H9 (cell line): ENCODE results near the gene CCDC9B. TPM values are rescaled to one million over a fixed set of nuclear protein-coding genes. Genes with fewer than 3 reads are reported as not detected.

Source experiments
- DNase-seq: peaks from one replicate; pipeline ENCODE4 v3.0.0-alpha.2; 2017
- H2AFZ ChIP-seq: one replicate; pipeline ENCODE4 v1.6.1; 2013; ENCODE audit warnings: mild to moderate bottlenecking, low read length, control low read depth, moderate library complexity
- H2AK5ac ChIP-seq: 2 replicates; pipeline ENCODE4 v1.6.1; 2013; ENCODE audit warnings: low read length, control low read depth, mixed read lengths; ENCODE audit not compliant: insufficient read length
- H2BK120ac ChIP-seq: one replicate; pipeline ENCODE4 v1.6.1; 2013; ENCODE audit warnings: low read depth, mild to moderate bottlenecking, low read length, control low read depth, inconsistent platforms; ENCODE audit not compliant: poor library complexity, severe bottlenecking
- H2BK12ac ChIP-seq: 2 replicates; pipeline ENCODE4 v1.6.1; 2013; ENCODE audit warnings: low read length, control low read depth, mixed read lengths, low read depth; ENCODE audit not compliant: insufficient read length
- H2BK15ac ChIP-seq: 2 replicates; pipeline ENCODE4 v1.6.1; 2013; ENCODE audit warnings: low read depth, low read length, control low read depth
- H2BK20ac ChIP-seq: one replicate; pipeline ENCODE4 v1.6.1; 2013; ENCODE audit warnings: low read depth, mild to moderate bottlenecking, low read length, control low read depth, inconsistent platforms; ENCODE audit not compliant: poor library complexity, severe bottlenecking
- H2BK5ac ChIP-seq: 2 replicates; pipeline ENCODE4 v1.6.1; 2013; ENCODE audit warnings: low read length, control low read depth, mixed read lengths; ENCODE audit not compliant: insufficient read length
- H3K14ac ChIP-seq: 2 replicates; pipeline ENCODE4 v1.6.1; 2013; ENCODE audit warnings: low read length, control low read depth; ENCODE audit not compliant: insufficient read depth
- H3K18ac ChIP-seq: 2 replicates; pipeline ENCODE4 v1.6.1; 2013; ENCODE audit warnings: low read depth, mild to moderate bottlenecking, mixed read lengths, low read length, control low read depth; ENCODE audit not compliant: insufficient read length
- H3K23ac ChIP-seq: 2 replicates; pipeline ENCODE4 v1.6.1; 2013; ENCODE audit warnings: low read length, control low read depth, mixed read lengths, low read depth; ENCODE audit not compliant: insufficient read length
- H3K23me2 ChIP-seq: 2 replicates; pipeline ENCODE4 v1.6.1; 2013; ENCODE audit warnings: low read depth, mild to moderate bottlenecking, mixed read lengths, low read length, control low read depth; ENCODE audit not compliant: insufficient read length, poor library complexity, severe bottlenecking
- H3K27ac ChIP-seq: 2 replicates; pipeline ENCODE4 v1.5.1; 2013; ENCODE audit warnings: low read length, control low read depth, mixed read lengths, low read depth; ENCODE audit not compliant: insufficient read length
- H3K27me3 ChIP-seq: 2 replicates; pipeline ENCODE4 v1.6.1; 2013; ENCODE audit warnings: low read length, control low read depth, inconsistent platforms; ENCODE audit not compliant: insufficient read depth
- H3K4ac ChIP-seq: 2 replicates; pipeline ENCODE4 v1.6.1; 2013; ENCODE audit warnings: low read depth, mild to moderate bottlenecking, control low read depth, inconsistent platforms, low read length, moderate library complexity
- H3K4me1 ChIP-seq: 2 replicates; pipeline ENCODE4 v1.6.1; 2013; ENCODE audit warnings: low read length, control low read depth, inconsistent platforms; ENCODE audit not compliant: insufficient read depth
- H3K4me2 ChIP-seq: 2 replicates; pipeline ENCODE4 v1.6.1; 2013; ENCODE audit warnings: low read length, control low read depth, mixed read lengths; ENCODE audit not compliant: insufficient read length, insufficient read depth
- H3K56ac ChIP-seq: 2 replicates; pipeline ENCODE4 v1.6.1; 2013; ENCODE audit warnings: low read depth, mild to moderate bottlenecking, mixed read lengths, low read length, control low read depth; ENCODE audit not compliant: insufficient read length
- H3K79me1 ChIP-seq: 2 replicates; pipeline ENCODE4 v1.6.1; 2013; ENCODE audit warnings: low read depth, mild to moderate bottlenecking, moderate library complexity, low read length, control low read depth, inconsistent platforms; ENCODE audit not compliant: insufficient read depth, poor library complexity, severe bottlenecking
- H3K79me2 ChIP-seq: 2 replicates; pipeline ENCODE4 v1.6.1; 2013; ENCODE audit warnings: low read length, control low read depth, inconsistent platforms; ENCODE audit not compliant: insufficient read depth
- H3K9ac ChIP-seq: 2 replicates; pipeline ENCODE4 v1.6.1; 2013; ENCODE audit warnings: low read length, control low read depth, mixed read lengths; ENCODE audit not compliant: insufficient read length; ENCODE audit errors: extremely low read depth
- H3K9me3 ChIP-seq: one replicate; pipeline ENCODE4 v1.6.1; 2013; ENCODE audit warnings: low read depth, low read length, inconsistent platforms; ENCODE audit not compliant: control insufficient read depth
- H3T11ph ChIP-seq: one replicate; pipeline ENCODE4 v1.6.1; 2013; ENCODE audit warnings: mild to moderate bottlenecking, low read length, control low read depth, inconsistent platforms
- H4K20me1 ChIP-seq: one replicate; pipeline ENCODE4 v1.6.1; 2013; ENCODE audit not compliant: control insufficient read depth, insufficient read length, insufficient read depth
- H4K5ac ChIP-seq: 2 replicates; pipeline ENCODE4 v1.6.1; 2013; ENCODE audit warnings: low read depth, mild to moderate bottlenecking, mixed read lengths, low read length, control low read depth; ENCODE audit not compliant: insufficient read length
- H4K8ac ChIP-seq: replicated peaks from 2 replicates; pipeline ENCODE4 v1.6.1; 2013; ENCODE audit warnings: low read length, control low read depth, mixed read lengths, low read depth; ENCODE audit not compliant: insufficient read length
- H4K91ac ChIP-seq: 2 replicates; pipeline ENCODE4 v1.6.1; 2013; ENCODE audit warnings: low read depth, mild to moderate bottlenecking, moderate library complexity, mixed read lengths, low read length, control low read depth; ENCODE audit not compliant: insufficient read length
- H3K27ac Mint-ChIP-seq, 3 experiments: 2 replicates in 2 of 3; 3 replicates in 1 of 3; pipeline ENCODE4 v1.8.0; 2020 to 2021; ENCODE audit warnings: mixed read lengths in 3 of 3, mild to moderate bottlenecking in 1 of 3, moderate library complexity in 1 of 3
- H3K27me3 Mint-ChIP-seq: 2 replicates; pipeline ENCODE4 v1.8.0; 2021; ENCODE audit warnings: low read depth, mild to moderate bottlenecking, moderate library complexity, mixed read lengths
- H3K36me3 Mint-ChIP-seq, 3 experiments: 2 replicates in 2 of 3; 3 replicates in 1 of 3; pipeline ENCODE4 v1.8.0; 2020 to 2021; ENCODE audit warnings: low read depth in 3 of 3, mixed read lengths in 3 of 3; ENCODE audit not compliant: insufficient read depth in 1 of 3
- H3K4me1 Mint-ChIP-seq, 2 experiments: 2 replicates each; pipeline ENCODE4 v1.8.0; 2020; ENCODE audit warnings: mixed read lengths in 2 of 2
- H3K4me3 Mint-ChIP-seq, 2 experiments: 2 replicates in 1 of 2; 3 replicates in 1 of 2; pipeline ENCODE4 v1.8.0; 2020 to 2021; ENCODE audit warnings: mild to moderate bottlenecking in 2 of 2, mixed read lengths in 2 of 2, moderate library complexity in 1 of 2
- H3K9me3 Mint-ChIP-seq, 2 experiments: 2 replicates in 1 of 2; 3 replicates in 1 of 2; pipeline ENCODE4 v1.8.0; 2020; ENCODE audit warnings: mild to moderate bottlenecking in 2 of 2, mixed read lengths in 2 of 2, moderate library complexity in 1 of 2
- WGBS: extraction: QIAGEN DNeasy Blood & Tissue Kit; methylation state at CpG from one replicate; pipeline ENCODE4 v1.1.7; 2013; ENCODE audit warnings: missing lambda C conversion rate, low lambda C conversion rate, mixed read lengths; ENCODE audit not compliant: insufficient read length; ENCODE audit errors: extremely low coverage; 5-methylcytosine and 5-hydroxymethylcytosine counted together
- total RNA-seq: library from RNA; stranded (reverse); gene quantifications from 2 replicates; pipeline ENCODE4 v1.2.1, GENCODE V29; 2021
- TF ChIP-seq, protein P1 (sequence below): fragments of 200-600 bp; sonication (generic); conservative IDR thresholded peaks from 3 replicates; pipeline ENCODE4 v1.8.0; 2021; ENCODE audit warnings: antibody characterized with exemption, mild to moderate bottlenecking

Gene CCDC9B
- total RNA-seq, 1 experiment from 2014 or later: 0.48 TPM

- no peak overlapping the region for H3K4ac ChIP-seq
- H3T11ph ChIP-seq: no peak overlapping the region
- TF ChIP-seq, protein P1, sequence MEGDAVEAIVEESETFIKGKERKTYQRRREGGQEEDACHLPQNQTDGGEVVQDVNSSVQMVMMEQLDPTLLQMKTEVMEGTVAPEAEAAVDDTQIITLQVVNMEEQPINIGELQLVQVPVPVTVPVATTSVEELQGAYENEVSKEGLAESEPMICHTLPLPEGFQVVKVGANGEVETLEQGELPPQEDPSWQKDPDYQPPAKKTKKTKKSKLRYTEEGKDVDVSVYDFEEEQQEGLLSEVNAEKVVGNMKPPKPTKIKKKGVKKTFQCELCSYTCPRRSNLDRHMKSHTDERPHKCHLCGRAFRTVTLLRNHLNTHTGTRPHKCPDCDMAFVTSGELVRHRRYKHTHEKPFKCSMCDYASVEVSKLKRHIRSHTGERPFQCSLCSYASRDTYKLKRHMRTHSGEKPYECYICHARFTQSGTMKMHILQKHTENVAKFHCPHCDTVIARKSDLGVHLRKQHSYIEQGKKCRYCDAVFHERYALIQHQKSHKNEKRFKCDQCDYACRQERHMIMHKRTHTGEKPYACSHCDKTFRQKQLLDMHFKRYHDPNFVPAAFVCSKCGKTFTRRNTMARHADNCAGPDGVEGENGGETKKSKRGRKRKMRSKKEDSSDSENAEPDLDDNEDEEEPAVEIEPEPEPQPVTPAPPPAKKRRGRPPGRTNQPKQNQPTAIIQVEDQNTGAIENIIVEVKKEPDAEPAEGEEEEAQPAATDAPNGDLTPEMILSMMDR: no peak
- H3K27me3 Mint-ChIP-seq: peaks cover 25% of the 10 kb centered on the region
- H2BK15ac ChIP-seq: no peak overlapping the region
- H3K27me3 ChIP-seq: no peaks in the 10 kb centered on the region
- H3K14ac ChIP-seq: no peak overlapping the region
- no peak overlapping the region for H3K9ac ChIP-seq
- no peak overlapping the region for H4K8ac ChIP-seq
- H3K36me3 Mint-ChIP-seq: no peaks in the 10 kb centered on the region; a peak in 1 of 7 replicates
- no peak overlapping the region; a peak in 1 of 7 replicates for H3K27ac Mint-ChIP-seq
- no peaks in the 10 kb centered on the region for H3K23me2 ChIP-seq
- H2BK120ac ChIP-seq: no peak overlapping the region
- no peak overlapping the region for H4K5ac ChIP-seq
- H3K4me3 Mint-ChIP-seq: no peak overlapping the region
- no peak overlapping the region for H3K23ac ChIP-seq
- H3K56ac ChIP-seq: no peak overlapping the region
- no peak overlapping the region for H2BK20ac ChIP-seq
- no peaks in the 10 kb centered on the region for H3K79me1 ChIP-seq
- H2AFZ ChIP-seq: no peak overlapping the region
- H3K18ac ChIP-seq: no peak overlapping the region
- no peak overlapping the region for H2BK12ac ChIP-seq
- DNase-seq: no peak
- no peaks in the 10 kb centered on the region for H4K20me1 ChIP-seq
- H2AK5ac ChIP-seq: no peak overlapping the region
- no CpG with 5 or more reads among the region's 5 CpGs for WGBS
- H3K4me2 ChIP-seq: no peak overlapping the region
- peaks cover 35 to 42% of the 10 kb centered on the region in 2 experiments for H3K4me1 Mint-ChIP-seq
- H3K79me2 ChIP-seq: no peaks in the 10 kb centered on the region
- H4K91ac ChIP-seq: no peak overlapping the region
- no peak overlapping the region for H3K27ac ChIP-seq
- H3K9me3 ChIP-seq: no peaks in the 10 kb centered on the region
- no peak overlapping the region for H2BK5ac ChIP-seq
- peaks cover 6% of the 10 kb centered on the region; the same call in 1 of the 2 replicates for H3K4me1 ChIP-seq
- no peaks in the 10 kb centered on the region; a peak in 1 of 5 replicates for H3K9me3 Mint-ChIP-seq
Observed at GRCh38 chr15:40306371-40306770, 34.4 kb downstream of the CCDC9B start.
